ENCODE data around the gene AP1M2. TPM values are rescaled to one million over a fixed set of nuclear protein-coding genes. Genes with fewer than 3 reads are reported as not detected.
"Not testable (repeated sequence)": the region's sequence is repeated elsewhere in the genome, so short reads cannot be mapped to it uniquely, and the experiment has no call there.

Gene AP1M2
- polyA plus RNA-seq, 12 donors, result 0.31 to 6.6 (median 1.2) TPM; not detected in 5

DNA sequence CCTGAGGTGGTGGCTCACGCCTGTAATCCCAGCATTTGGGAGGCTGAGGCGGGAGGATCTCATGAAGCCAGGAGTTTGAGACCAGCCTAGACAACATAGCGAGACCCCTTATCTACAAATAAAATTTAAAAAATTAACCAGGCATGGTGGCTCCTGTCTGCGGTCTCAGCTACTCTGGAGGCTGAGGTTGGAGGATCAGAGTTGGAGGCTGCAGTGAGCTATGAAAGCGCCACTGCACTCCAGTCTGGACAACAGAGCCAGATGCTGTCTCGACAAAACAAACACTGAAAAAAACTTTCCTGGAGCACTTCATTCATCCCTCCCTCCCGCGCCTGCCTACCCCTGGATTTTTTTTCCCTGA, 44.1 kb downstream of the AP1M2 start:
- DNase-seq, result no peak

GRCh38 chr19:10539016-10539415, 48.1 kb downstream of the AP1M2 start:
- not testable (repeated sequence) for DNase-seq

- no peak for DNase-seq
Observed at GRCh38 chr19:10538204-10538983, 48.7 kb downstream of the AP1M2 start.

DNA sequence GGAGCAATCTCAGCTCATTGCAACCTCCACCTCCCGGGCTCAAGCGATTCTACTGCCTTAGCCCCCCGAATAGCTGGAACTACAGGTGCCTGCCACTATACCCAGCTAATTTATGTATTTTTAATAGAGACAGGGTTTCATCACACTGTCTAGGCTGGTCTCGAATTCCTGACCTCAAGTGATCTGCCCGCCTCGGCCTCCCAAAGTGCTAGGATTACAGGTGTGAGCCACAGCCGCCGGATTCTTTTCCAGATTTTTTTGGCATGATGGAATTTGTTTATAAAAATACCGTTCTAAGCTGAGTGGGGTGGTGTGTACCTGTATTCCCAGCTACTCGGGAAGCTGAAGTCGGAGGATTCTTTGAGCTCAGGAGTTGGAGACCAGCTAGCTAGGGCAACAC, 49.4 kb downstream of the AP1M2 start:
- no peak for DNase-seq

DNA sequence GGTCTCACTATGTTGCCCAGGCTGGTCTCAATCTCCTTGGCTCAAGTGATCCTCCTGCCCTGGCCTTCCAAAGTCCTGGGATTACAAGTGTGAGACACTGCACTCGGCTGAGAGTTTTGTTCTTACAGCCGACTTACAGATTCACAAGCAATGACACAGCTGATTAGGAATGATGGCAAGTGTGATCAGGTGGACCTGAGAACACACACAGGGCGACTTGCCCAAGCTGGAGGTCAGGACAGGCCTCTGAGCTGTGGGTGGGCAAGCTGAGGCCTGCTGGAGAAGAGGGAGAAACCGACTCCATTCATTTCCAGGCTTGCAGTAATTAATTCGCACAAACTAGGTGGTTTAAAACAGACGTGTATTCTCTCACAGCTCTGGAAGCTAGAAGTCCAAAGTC, 51.5 kb downstream of the AP1M2 start:
- DNase-seq, result no peak

DNA sequence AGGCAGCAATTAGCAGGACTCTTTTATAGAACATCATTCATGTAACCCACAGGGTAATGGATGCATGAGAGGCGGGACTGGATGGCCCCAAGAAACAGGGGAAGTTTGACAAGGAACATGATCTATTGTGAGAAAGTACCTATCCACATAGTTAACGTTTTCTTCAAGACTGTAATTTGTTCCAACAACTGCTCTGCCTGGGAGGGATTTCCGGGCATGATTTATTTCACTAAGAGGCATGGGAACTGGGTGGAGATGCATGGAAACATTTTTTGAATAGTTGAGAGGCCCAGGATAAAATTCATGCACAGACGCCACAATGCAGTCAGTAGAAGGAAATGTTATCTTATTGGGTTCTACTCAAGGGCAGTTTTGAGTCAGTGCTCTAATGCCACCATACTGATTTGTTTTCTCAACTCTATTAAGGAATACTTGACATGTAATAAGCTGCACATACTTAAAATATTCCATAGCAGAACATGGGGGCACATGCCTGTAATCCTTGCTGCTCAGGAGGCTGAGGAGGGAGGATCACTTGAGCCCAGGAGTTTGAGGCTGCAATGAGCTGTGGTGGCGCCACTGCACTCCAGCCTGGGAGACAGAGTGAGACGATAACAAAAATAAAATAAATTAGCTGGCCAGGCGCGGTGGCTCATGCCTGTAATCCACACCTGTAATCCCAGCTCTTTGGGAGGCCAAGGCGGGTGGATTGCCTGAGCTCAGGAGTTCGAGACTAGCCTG, 53.3 kb downstream of the AP1M2 start:
- no peak for DNase-seq

GRCh38 chr19:10532457-10532856, 54.7 kb downstream of the AP1M2 start:
- no peak for DNase-seq

DNA sequence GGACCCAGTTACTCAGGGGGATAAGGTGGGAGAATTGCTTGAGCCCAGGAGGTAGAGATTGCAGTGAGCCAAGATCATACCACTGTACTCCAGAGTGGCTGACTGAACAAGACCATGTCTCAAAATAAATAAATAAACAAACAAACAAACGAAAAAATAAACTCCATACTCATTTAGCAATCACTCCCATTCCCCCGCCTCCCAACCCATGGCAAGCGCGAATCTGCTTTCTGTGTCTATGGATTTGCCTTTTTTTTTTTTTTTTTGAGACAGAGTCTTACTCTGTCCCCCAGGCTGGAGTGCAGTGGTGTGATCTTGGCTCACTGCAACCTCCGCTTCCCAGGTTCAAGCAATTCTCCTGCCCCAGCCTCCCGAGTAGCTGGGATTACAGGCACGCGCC, 60.2 kb downstream of the AP1M2 start:
- not testable (repeated sequence) for DNase-seq

DNA sequence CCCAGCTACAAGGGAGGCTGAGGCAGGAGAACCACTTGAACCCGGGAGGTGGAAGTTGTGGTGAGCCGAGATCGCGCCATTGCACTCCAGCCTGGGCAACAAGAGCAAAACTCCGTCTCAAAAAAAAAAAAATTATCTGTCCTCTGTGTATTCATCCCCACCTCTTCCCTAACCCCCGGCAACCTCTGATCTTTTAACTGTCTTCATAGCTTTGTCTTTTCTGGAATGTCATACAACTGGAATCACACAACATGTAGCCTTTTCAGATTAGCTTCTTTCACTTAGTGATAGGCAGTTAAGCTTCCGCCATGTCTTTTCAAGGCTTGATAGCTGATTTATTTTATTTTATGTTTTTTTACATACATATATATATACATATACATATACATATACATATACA, 61.5 kb downstream of the AP1M2 start:
- DNase-seq, result no peak

GRCh38 chr19:10523135-10523636, 63.9 kb downstream of the AP1M2 start:
- no peak for DNase-seq

Other genes with a start within 250 kb of the AP1M2 start
- gene ICAM3, start 247.7 kb downstream of the AP1M2 start, polyA plus RNA-seq (ENCODE audit: insufficient read length in 12 of 12), result 10 to 100 TPM in 1 of 12 donors, 1 to 10 TPM in 9, not detected in 2; 4.6 to 10.4 (median 5.3) TPM
- 100 to 1,000 TPM in 1 of 12 donors, 10 to 100 TPM in 10, not detected in 1; 52.4 to 126 (median 61.0) TPM for gene TYK2, start 206.7 kb downstream of the AP1M2 start, polyA plus RNA-seq (ENCODE audit: insufficient read length in 12 of 12)
- gene CDC37, start 183.8 kb downstream of the AP1M2 start, polyA plus RNA-seq (ENCODE audit: insufficient read length in 12 of 12), result 100 to 1,000 TPM in 11 of 12 donors, not detected in 1; 109 to 202 (median 123) TPM
- 1 to 10 TPM in 11 of 12 donors, not detected in 1; 2.4 to 5.2 (median 3.2) TPM for gene PDE4A, start 166.8 kb downstream of the AP1M2 start, polyA plus RNA-seq (ENCODE audit: insufficient read length in 12 of 12)
- 10 to 100 TPM in 11 of 12 donors, not detected in 1; 30.3 to 85.6 (median 66.2) TPM for gene KEAP1, start 84.0 kb downstream of the AP1M2 start, polyA plus RNA-seq (ENCODE audit: insufficient read length in 12 of 12)
- gene S1PR5, start 69.9 kb downstream of the AP1M2 start, polyA plus RNA-seq (ENCODE audit: insufficient read length in 12 of 12), result 1 to 10 TPM in 9 of 12 donors, under 1 TPM in 1, not detected in 2; 0.86 to 2.4 (median 1.6) TPM
- gene ATG4D, start 43.4 kb downstream of the AP1M2 start, polyA plus RNA-seq (ENCODE audit: insufficient read length in 12 of 12), result 10 to 100 TPM in 11 of 12 donors, not detected in 1; 16.8 to 57.9 (median 19.9) TPM
- 10 to 100 TPM in 11 of 12 donors, not detected in 1; 15.9 to 47.3 (median 22.8) TPM for gene KRI1, start 21.3 kb downstream of the AP1M2 start, polyA plus RNA-seq (ENCODE audit: insufficient read length in 12 of 12)
- 10 to 100 TPM in 11 of 12 donors, not detected in 1; 11.8 to 36.1 (median 14.3) TPM for gene CDKN2D, start 18.3 kb downstream of the AP1M2 start, polyA plus RNA-seq (ENCODE audit: insufficient read length in 12 of 12)
- 100 to 1,000 TPM; 112 to 710 (median 142) TPM for gene SLC44A2, start 38.2 kb upstream of the AP1M2 start, polyA plus RNA-seq (ENCODE audit: insufficient read length in 12 of 12)
- gene ILF3, start 67.0 kb upstream of the AP1M2 start, polyA plus RNA-seq (ENCODE audit: insufficient read length in 12 of 12), result 100 to 1,000 TPM; 134 to 868 (median 154) TPM
- 10 to 100 TPM in 11 of 12 donors, not detected in 1; 21.5 to 45.6 (median 28.5) TPM for gene QTRT1, start 114.1 kb upstream of the AP1M2 start, polyA plus RNA-seq (ENCODE audit: insufficient read length in 12 of 12)
- gene DNM2, start 130.8 kb upstream of the AP1M2 start, polyA plus RNA-seq (ENCODE audit: insufficient read length in 12 of 12), result 100 to 1,000 TPM in 1 of 12 donors, 10 to 100 TPM in 10, not detected in 1; 52.4 to 101 (median 74.4) TPM
- 10 to 100 TPM in 11 of 12 donors, not detected in 1; 23.9 to 39.4 (median 29.5) TPM for gene TMED1, start 248.9 kb upstream of the AP1M2 start, polyA plus RNA-seq (ENCODE audit: insufficient read length in 12 of 12)